A673 (cell line): ENCODE measurements around the gene AKR1A1.

Experiments used
- CTCF ChIP-seq: fragments of 300-800, 200-600 bp; sonication (generic); conservative IDR thresholded peaks from 2 replicates; pipeline ENCODE4 v1.5.1; 2017; ENCODE audit warnings: low read depth, mild to moderate bottlenecking, antibody characterized with exemption, low read length, moderate library complexity, mixed read lengths
- EZH2 ChIP-seq: fragments of 200-600 bp; sonication (generic); IDR thresholded peaks from 2 replicates; pipeline ENCODE4 v1.6.1; 2017; ENCODE audit warnings: borderline replicate concordance, low read depth, mild to moderate bottlenecking, mixed read lengths, antibody characterized with exemption, low read length; ENCODE audit not compliant: poor library complexity, severe bottlenecking

DNA sequence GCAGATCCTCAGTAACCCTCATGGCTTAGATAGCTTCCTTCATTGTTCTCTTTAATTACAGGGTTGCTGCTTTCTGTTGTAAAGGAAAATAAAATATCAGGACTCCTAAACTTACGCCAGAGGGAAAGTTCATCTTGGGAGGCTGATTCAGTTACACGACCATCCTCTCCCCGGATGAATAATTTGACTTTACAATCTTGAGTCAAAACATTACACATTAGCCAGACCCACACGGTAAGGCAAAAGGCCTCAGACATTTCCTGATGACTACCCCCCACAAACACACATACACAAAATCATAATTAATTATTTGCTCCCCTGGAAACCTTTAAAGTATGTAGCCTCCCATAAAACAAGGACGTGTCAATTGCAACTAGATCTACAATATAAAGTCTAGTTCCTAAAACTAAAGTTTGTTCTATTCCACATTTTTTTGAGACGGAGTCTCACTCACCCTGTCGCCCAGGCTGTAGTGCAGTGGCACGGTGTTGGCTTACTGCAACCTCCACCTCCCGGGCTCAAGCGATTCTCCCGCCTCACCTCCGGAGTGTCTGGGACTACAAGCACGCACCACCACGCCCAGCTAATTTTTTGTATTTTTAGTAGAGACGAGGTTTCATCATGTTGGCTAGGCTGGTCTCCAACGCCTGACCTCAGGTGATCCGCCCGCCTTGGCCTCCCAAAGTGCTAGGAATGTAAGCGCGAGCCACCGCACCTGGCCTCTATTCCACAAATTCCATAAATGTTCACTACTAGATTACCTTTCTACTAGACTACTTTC lies 28.1 kb upstream of the AKR1A1 start:
- TF ChIP-seq CTCF (no peak), EZH2 (no peak)
